Measurements from ENCODE around the gene LMNTD1. TPM values are rescaled to one million over a fixed set of nuclear protein-coding genes. Genes with fewer than 3 reads are reported as not detected.

The LMNTD1 gene
- total RNA-seq, 2 donors from 2014 or later, result not detected

- no peaks in the 10 kb centered on the region for H3K9me3 ChIP-seq (ENCODE audit: control insufficient read depth, low read length, poor library complexity, severe bottlenecking)
- no peak for DNase-seq
- no peak for ATAC-seq
- Mint-ChIP-seq H3K27me3 (no peaks in the 10 kb centered on the region), H3K27ac (no peak overlapping the region), H3K4me1 (no peaks in the 10 kb centered on the region), H3K36me3 (ENCODE audit: low read depth) (no peaks in the 10 kb centered on the region), H3K4me3 (no peak overlapping the region)
Observed at GRCh38 chr12:25578411-25579143, 25.5 kb upstream of the LMNTD1 start.

GRCh38 chr12:25574761-25575160 lies 21.7 kb upstream of the LMNTD1 start:
- no peak overlapping the region for H3K27ac Mint-ChIP-seq
- H3K27me3 Mint-ChIP-seq, result no peaks in the 10 kb centered on the region
- no peaks in the 10 kb centered on the region for H3K4me1 Mint-ChIP-seq
- DNase-seq, result no peak
- no peaks in the 10 kb centered on the region for H3K9me3 ChIP-seq (ENCODE audit: control insufficient read depth, low read length, poor library complexity, severe bottlenecking)
- H3K4me3 Mint-ChIP-seq, result no peak overlapping the region
- ATAC-seq, result no peak
- no peaks in the 10 kb centered on the region for H3K36me3 Mint-ChIP-seq (ENCODE audit: low read depth)

GRCh38 chr12:25573346-25573745 lies 20.3 kb upstream of the LMNTD1 start:
- H3K9me3 ChIP-seq (ENCODE audit: control insufficient read depth, low read length, poor library complexity, severe bottlenecking), result no peaks in the 10 kb centered on the region
- H3K4me3 Mint-ChIP-seq, result no peak overlapping the region
- no peaks in the 10 kb centered on the region for H3K4me1 Mint-ChIP-seq
- DNase-seq, result no peak
- no peaks in the 10 kb centered on the region for H3K36me3 Mint-ChIP-seq (ENCODE audit: low read depth)
- H3K27ac Mint-ChIP-seq, result no peak overlapping the region
- peaks cover 4% of the 10 kb centered on the region for H3K27me3 Mint-ChIP-seq
- no peak for ATAC-seq

- no peak for DNase-seq
- peaks cover 4% of the 10 kb centered on the region for H3K27me3 Mint-ChIP-seq
- H3K9me3 ChIP-seq (ENCODE audit: control insufficient read depth, low read length, poor library complexity, severe bottlenecking), result no peaks in the 10 kb centered on the region
- no peak overlapping the region for H3K27ac Mint-ChIP-seq
- no peak overlapping the region for H3K4me3 Mint-ChIP-seq
- ATAC-seq, result no peak
- no peaks in the 10 kb centered on the region for H3K36me3 Mint-ChIP-seq (ENCODE audit: low read depth)
- no peaks in the 10 kb centered on the region for H3K4me1 Mint-ChIP-seq
Observed at GRCh38 chr12:25570418-25570817, 17.3 kb upstream of the LMNTD1 start.

- no peak overlapping the region for H3K27ac Mint-ChIP-seq
- no peaks in the 10 kb centered on the region for H3K9me3 ChIP-seq (ENCODE audit: control insufficient read depth, low read length, poor library complexity, severe bottlenecking)
- H3K4me1 Mint-ChIP-seq, result no peaks in the 10 kb centered on the region
- H3K4me3 Mint-ChIP-seq, result no peak overlapping the region
- no peak for ATAC-seq
- H3K36me3 Mint-ChIP-seq (ENCODE audit: low read depth), result no peaks in the 10 kb centered on the region
- no peak for DNase-seq
- peaks cover 4% of the 10 kb centered on the region for H3K27me3 Mint-ChIP-seq
Observed at GRCh38 chr12:25566202-25566949, 13.3 kb upstream of the LMNTD1 start.

GRCh38 chr12:25558586-25558985 lies 5.5 kb upstream of the LMNTD1 start:
- Mint-ChIP-seq H3K4me1 (no peaks in the 10 kb centered on the region), H3K36me3 (ENCODE audit: low read depth) (no peaks in the 10 kb centered on the region), H3K27ac (no peak overlapping the region), H3K4me3 (no peak overlapping the region), H3K27me3 (peaks cover 5% of the 10 kb centered on the region)
- H3K9me3 ChIP-seq (ENCODE audit: control insufficient read depth, low read length, poor library complexity, severe bottlenecking), result no peaks in the 10 kb centered on the region
- DNase-seq (no peak), ATAC-seq (no peak)

- H3K4me1 Mint-ChIP-seq, result no peaks in the 10 kb centered on the region
- H3K27ac Mint-ChIP-seq, result no peak overlapping the region
- H3K9me3 ChIP-seq (ENCODE audit: control insufficient read depth, low read length, poor library complexity, severe bottlenecking), result no peaks in the 10 kb centered on the region
- no peak for ATAC-seq
- no peak overlapping the region for H3K4me3 Mint-ChIP-seq
- peaks cover 5% of the 10 kb centered on the region for H3K27me3 Mint-ChIP-seq
- no peaks in the 10 kb centered on the region for H3K36me3 Mint-ChIP-seq (ENCODE audit: low read depth)
- no peak for DNase-seq
Observed at GRCh38 chr12:25557830-25558436, 4.8 kb upstream of the LMNTD1 start.

GRCh38 chr12:25556153-25556552 lies 3.1 kb upstream of the LMNTD1 start:
- Mint-ChIP-seq H3K36me3 (ENCODE audit: low read depth) (no peaks in the 10 kb centered on the region), H3K27me3 (peaks cover 5% of the 10 kb centered on the region), H3K27ac (no peak overlapping the region), H3K4me3 (no peak overlapping the region), H3K4me1 (no peaks in the 10 kb centered on the region)
- ATAC-seq (no peak), DNase-seq (no peak)
- H3K9me3 ChIP-seq (ENCODE audit: control insufficient read depth, low read length, poor library complexity, severe bottlenecking), result no peaks in the 10 kb centered on the region

- ATAC-seq, result no peak
- DNase-seq, result no peak
- no peak overlapping the region for H3K4me3 Mint-ChIP-seq
- H3K9me3 ChIP-seq (ENCODE audit: control insufficient read depth, low read length, poor library complexity, severe bottlenecking), result no peaks in the 10 kb centered on the region
- H3K27me3 Mint-ChIP-seq, result peaks cover 5% of the 10 kb centered on the region
- H3K36me3 Mint-ChIP-seq (ENCODE audit: low read depth), result no peaks in the 10 kb centered on the region
- H3K4me1 Mint-ChIP-seq, result no peaks in the 10 kb centered on the region
- no peak overlapping the region for H3K27ac Mint-ChIP-seq
Observed at GRCh38 chr12:25552681-25553080, 402 bp downstream of the LMNTD1 start.

GRCh38 chr12:25550186-25550585 lies 2.9 kb downstream of the LMNTD1 start:
- ATAC-seq (no peak), DNase-seq (no peak)
- Mint-ChIP-seq H3K36me3 (ENCODE audit: low read depth) (no peaks in the 10 kb centered on the region), H3K4me3 (no peak overlapping the region), H3K27me3 (peaks cover 5% of the 10 kb centered on the region), H3K27ac (no peak overlapping the region), H3K4me1 (no peaks in the 10 kb centered on the region)
- H3K9me3 ChIP-seq (ENCODE audit: control insufficient read depth, low read length, poor library complexity, severe bottlenecking), result no peaks in the 10 kb centered on the region

- ATAC-seq (no peak), DNase-seq (no peak)
- Mint-ChIP-seq H3K4me3 (no peak overlapping the region), H3K36me3 (ENCODE audit: low read depth) (no peaks in the 10 kb centered on the region), H3K27me3 (peaks cover 1% of the 10 kb centered on the region), H3K27ac (no peak overlapping the region), H3K4me1 (no peaks in the 10 kb centered on the region)
- H3K9me3 ChIP-seq (ENCODE audit: control insufficient read depth, low read length, poor library complexity, severe bottlenecking), result no peaks in the 10 kb centered on the region
Observed at GRCh38 chr12:25549120-25549519, 4.0 kb downstream of the LMNTD1 start.

- DNase-seq (no peak), ATAC-seq (no peak)
- no peaks in the 10 kb centered on the region for H3K4me1 Mint-ChIP-seq
- H3K27me3 Mint-ChIP-seq, result no peaks in the 10 kb centered on the region
- no peaks in the 10 kb centered on the region for H3K9me3 ChIP-seq (ENCODE audit: control insufficient read depth, low read length, poor library complexity, severe bottlenecking)
- H3K36me3 Mint-ChIP-seq (ENCODE audit: low read depth), result no peaks in the 10 kb centered on the region
- no peak overlapping the region for H3K27ac Mint-ChIP-seq
- no peak overlapping the region for H3K4me3 Mint-ChIP-seq
Observed at GRCh38 chr12:25546318-25546717, 6.8 kb downstream of the LMNTD1 start.

GRCh38 chr12:25533150-25533549 lies 19.9 kb downstream of the LMNTD1 start:
- no peak overlapping the region for H3K4me3 Mint-ChIP-seq
- peaks cover 11% of the 10 kb centered on the region for H3K27me3 Mint-ChIP-seq
- no peak overlapping the region for H3K27ac Mint-ChIP-seq
- no peaks in the 10 kb centered on the region for H3K9me3 ChIP-seq (ENCODE audit: control insufficient read depth, low read length, poor library complexity, severe bottlenecking)
- no peak for ATAC-seq
- no peaks in the 10 kb centered on the region for H3K4me1 Mint-ChIP-seq
- DNase-seq, result no peak
- H3K36me3 Mint-ChIP-seq (ENCODE audit: low read depth), result no peaks in the 10 kb centered on the region

All from T-helper 17 cell (primary cell).